Measurements from ENCODE around the gene TGFBI. TPM values are rescaled to one million over a fixed set of nuclear protein-coding genes. Genes with fewer than 3 reads are reported as not detected.

The TGFBI gene
- total and polyA plus RNA-seq, 12 donors, result 29.6 to 137 (median 50.4) TPM

GRCh38 chr5:135988546-135988945, 40.2 kb upstream of the TGFBI start:
- 75 to 85% methylated on average over 3 of the region's 3 CpGs for WGBS, 2 donors
- Histone ChIP-seq H3K4me3 (no peak overlapping the region), H3K9me3 (peaks cover 0 to 5% (median 0%) of the 10 kb centered on the region in 11 donors), H3K27ac (no peak overlapping the region), H3K36me3 (no peaks in the 10 kb centered on the region), H3K4me1 (peaks cover 0 to 50% (median 8%) of the 10 kb centered on the region in 9 donors), H3K27me3 (no peaks in the 10 kb centered on the region)
- intact Hi-C loops (cut with DNase I), result no loop called here
- no peak for ATAC-seq
- TF ChIP-seq CTCF (IDR thresholded peaks at IDR 0.05), result no peak
- DNase-seq, result no peak

GRCh38 chr5:135989686-135990085, 39.1 kb upstream of the TGFBI start:
- intact Hi-C loops (cut with DNase I), result no loop called here
- 90 to 92% methylated on average over 7 of the region's 7 CpGs for WGBS, 2 donors
- H3K9me3 ChIP-seq, result peaks cover 0 to 5% (median 0%) of the 10 kb centered on the region in 11 donors

GRCh38 chr5:135990528-135991255, 38.1 kb upstream of the TGFBI start:
- intact Hi-C loops (cut with DNase I), result no loop called here
- no peaks in the 10 kb centered on the region for H3K27me3 ChIP-seq
- TF ChIP-seq CTCF (IDR thresholded peaks at IDR 0.05), result no peak
- H3K4me3 ChIP-seq, result no peak overlapping the region
- DNase-seq, result no peak
- H3K27ac ChIP-seq, result peak overlapping the region in 4 of 10 donors; percentile 22 to 57 (median 38)
- peaks cover 0 to 67% (median 17%) of the 10 kb centered on the region in 9 donors for H3K4me1 ChIP-seq
- H3K9me3 ChIP-seq, result peaks cover 0 to 5% (median 0%) of the 10 kb centered on the region in 11 donors
- 67 to 74% methylated on average over 21 of the region's 21 CpGs for WGBS, 2 donors
- H3K36me3 ChIP-seq, result no peaks in the 10 kb centered on the region
- peak in 6 of 8 donors; percentile 18 to 39 (median 30) for ATAC-seq

More at GRCh38 chr5:135989686-135990085, 39.1 kb upstream of the TGFBI start:
- no peak for DNase-seq
- Histone ChIP-seq H3K27ac (no peak overlapping the region), H3K4me3 (no peak overlapping the region), H3K36me3 (no peaks in the 10 kb centered on the region), H3K27me3 (no peaks in the 10 kb centered on the region), H3K4me1 (peaks cover 0 to 62% (median 17%) of the 10 kb centered on the region in 9 donors)
- ATAC-seq, result no peak
- no peak for TF ChIP-seq CTCF (IDR thresholded peaks at IDR 0.05)

GRCh38 chr5:135991429-135991828, 37.4 kb upstream of the TGFBI start:
- 61 to 69% methylated on average over 6 of the region's 6 CpGs for WGBS, 2 donors
- no peak for TF ChIP-seq CTCF (IDR thresholded peaks at IDR 0.05)
- intact Hi-C loops (cut with DNase I), result no loop called here
- H3K27ac ChIP-seq, result peak overlapping the region in 2 of 10 donors; percentile 44 to 57
- H3K4me1 ChIP-seq, result peaks cover 0 to 68% (median 11%) of the 10 kb centered on the region in 9 donors
- no peaks in the 10 kb centered on the region for H3K36me3 ChIP-seq
- no peak overlapping the region for H3K4me3 ChIP-seq
- H3K9me3 ChIP-seq, result peaks cover 0 to 5% (median 0%) of the 10 kb centered on the region in 11 donors
- ATAC-seq (peak in 1 of 8 donors; percentile 42), DNase-seq (no peak)
- H3K27me3 ChIP-seq, result no peaks in the 10 kb centered on the region
